Measurements from ENCODE around the gene ABHD8. TPM values are rescaled to one million over a fixed set of nuclear protein-coding genes. Genes with fewer than 3 reads are reported as not detected.

The ABHD8 gene
- total and polyA plus RNA-seq, 2 of the 13 experiments (the other 11 are each of a cell fraction or from before 2014, with no cell fraction given) = 6.3 to 7.2 TPM

DNA sequence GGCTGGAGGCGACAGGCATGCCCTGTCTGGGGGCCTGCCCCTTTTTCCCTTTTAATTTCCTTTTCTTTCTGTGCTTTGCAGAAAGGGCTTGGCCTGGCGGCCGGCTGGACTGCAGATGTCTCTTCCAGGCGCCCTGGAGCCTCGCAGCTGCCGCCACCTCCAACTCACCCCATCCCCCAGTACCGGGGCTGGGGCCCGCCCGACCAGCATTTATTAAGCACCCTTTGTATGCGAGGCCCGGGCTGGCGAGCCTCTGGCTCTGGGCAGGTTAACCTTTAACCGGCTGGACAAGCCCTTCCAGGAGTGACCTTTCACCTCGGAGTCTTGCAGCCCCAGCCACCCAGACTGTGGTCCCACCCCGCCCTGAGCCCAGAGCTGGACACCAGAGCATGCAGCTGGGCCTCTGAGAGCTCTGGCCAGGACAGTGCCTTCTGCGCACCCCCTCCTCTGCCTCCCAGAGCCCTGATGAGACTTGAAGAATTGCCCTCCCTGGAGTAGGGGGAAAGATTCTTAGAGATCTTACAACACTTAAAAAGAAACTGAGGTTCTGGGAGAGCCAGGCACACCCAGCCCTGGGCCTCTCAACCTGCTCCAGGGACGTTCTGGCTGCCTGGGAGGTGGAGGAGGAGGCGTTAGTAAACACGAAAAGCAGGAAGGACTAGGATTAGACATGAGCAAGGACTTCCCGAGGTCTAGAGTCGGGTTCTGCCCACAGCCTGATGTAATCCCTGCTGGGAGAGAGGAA, 56.4 kb downstream of the ABHD8 start (continued):
- peak; percentile 3 for TF ChIP-seq HNRNPLL (IDR thresholded peaks at IDR 0.05; ENCODE audit: low read depth, low read length, poor library complexity, severe bottlenecking)
- TF ChIP-seq, protein P1, sequence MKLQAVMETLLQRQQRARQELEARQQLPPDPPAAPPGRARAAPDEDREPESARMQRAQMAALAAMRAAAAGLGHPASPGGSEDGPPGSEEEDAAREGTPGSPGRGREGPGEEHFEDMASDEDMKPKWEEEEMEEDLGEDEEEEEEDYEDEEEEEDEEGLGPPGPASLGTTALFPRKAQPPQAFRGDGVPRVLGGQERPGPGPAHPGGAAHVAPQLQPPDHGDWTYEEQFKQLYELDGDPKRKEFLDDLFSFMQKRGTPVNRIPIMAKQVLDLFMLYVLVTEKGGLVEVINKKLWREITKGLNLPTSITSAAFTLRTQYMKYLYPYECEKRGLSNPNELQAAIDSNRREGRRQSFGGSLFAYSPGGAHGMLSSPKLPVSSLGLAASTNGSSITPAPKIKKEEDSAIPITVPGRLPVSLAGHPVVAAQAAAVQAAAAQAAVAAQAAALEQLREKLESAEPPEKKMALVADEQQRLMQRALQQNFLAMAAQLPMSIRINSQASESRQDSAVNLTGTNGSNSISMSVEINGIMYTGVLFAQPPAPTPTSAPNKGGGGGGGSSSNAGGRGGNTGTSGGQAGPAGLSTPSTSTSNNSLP (IDR thresholded peaks at IDR 0.05; ENCODE audit: low read depth, low read length) = no peak
- no peak for TF ChIP-seq PHF20 (CRISPR knock-in tag; IDR thresholded peaks at IDR 0.05)
- TF ChIP-seq ZNF720 (CRISPR knock-in tag; IDR thresholded peaks at IDR 0.05) = no peak
- no peak for TF ChIP-seq PRPF4 (IDR thresholded peaks at IDR 0.05; ENCODE audit: low read depth, low read length, poor library complexity, severe bottlenecking)
- TF ChIP-seq ZNF556 (CRISPR knock-in tag; IDR thresholded peaks at IDR 0.05; ENCODE audit: borderline replicate concordance) = peak; percentile 22; the same call in 1 of the 2 replicates
- TF ChIP-seq, protein P2, sequence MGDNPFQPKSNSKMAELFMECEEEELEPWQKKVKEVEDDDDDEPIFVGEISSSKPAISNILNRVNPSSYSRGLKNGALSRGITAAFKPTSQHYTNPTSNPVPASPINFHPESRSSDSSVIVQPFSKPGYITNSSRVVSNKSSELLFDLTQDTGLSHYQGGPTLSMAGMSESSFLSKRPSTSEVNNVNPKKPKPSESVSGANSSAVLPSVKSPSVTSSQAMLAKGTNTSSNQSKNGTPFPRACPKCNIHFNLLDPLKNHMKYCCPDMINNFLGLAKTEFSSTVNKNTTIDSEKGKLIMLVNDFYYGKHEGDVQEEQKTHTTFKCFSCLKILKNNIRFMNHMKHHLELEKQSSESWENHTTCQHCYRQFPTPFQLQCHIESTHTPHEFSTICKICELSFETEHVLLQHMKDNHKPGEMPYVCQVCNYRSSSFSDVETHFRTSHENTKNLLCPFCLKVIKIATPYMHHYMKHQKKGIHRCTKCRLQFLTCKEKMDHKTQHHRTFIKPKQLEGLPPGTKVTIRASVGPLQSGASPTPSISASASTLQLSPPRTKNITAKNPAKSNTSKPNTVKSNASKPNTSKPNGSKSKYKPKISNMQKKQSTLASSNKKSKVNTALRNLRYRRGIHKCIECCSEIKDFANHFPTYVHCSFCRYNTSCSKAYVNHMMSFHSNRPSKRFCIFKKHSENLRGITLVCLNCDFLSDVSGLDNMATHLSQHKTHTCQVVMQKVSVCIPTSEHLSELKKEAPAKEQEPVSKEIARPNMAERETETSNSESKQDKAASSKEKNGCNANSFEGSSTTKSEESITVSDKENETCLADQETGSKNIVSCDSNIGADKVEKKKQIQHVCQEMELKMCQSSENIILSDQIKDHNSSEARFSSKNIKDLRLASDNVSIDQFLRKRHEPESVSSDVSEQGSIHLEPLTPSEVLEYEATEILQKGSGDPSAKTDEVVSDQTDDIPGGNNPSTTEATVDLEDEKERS (CRISPR knock-in tag; IDR thresholded peaks at IDR 0.05) = no peak
- peak; percentile 64 for TF ChIP-seq POLR2AphosphoS5 (IDR thresholded peaks at IDR 0.05; ENCODE audit: low read depth, low read length)
- TF ChIP-seq ZNF441 (CRISPR knock-in tag; IDR thresholded peaks at IDR 0.05; ENCODE audit: borderline replicate concordance) = peak; percentile 20; the same call in 1 of the 2 replicates
- no peak for TF ChIP-seq ZNF879 (CRISPR knock-in tag; IDR thresholded peaks at IDR 0.05)
- TF ChIP-seq, protein P3, sequence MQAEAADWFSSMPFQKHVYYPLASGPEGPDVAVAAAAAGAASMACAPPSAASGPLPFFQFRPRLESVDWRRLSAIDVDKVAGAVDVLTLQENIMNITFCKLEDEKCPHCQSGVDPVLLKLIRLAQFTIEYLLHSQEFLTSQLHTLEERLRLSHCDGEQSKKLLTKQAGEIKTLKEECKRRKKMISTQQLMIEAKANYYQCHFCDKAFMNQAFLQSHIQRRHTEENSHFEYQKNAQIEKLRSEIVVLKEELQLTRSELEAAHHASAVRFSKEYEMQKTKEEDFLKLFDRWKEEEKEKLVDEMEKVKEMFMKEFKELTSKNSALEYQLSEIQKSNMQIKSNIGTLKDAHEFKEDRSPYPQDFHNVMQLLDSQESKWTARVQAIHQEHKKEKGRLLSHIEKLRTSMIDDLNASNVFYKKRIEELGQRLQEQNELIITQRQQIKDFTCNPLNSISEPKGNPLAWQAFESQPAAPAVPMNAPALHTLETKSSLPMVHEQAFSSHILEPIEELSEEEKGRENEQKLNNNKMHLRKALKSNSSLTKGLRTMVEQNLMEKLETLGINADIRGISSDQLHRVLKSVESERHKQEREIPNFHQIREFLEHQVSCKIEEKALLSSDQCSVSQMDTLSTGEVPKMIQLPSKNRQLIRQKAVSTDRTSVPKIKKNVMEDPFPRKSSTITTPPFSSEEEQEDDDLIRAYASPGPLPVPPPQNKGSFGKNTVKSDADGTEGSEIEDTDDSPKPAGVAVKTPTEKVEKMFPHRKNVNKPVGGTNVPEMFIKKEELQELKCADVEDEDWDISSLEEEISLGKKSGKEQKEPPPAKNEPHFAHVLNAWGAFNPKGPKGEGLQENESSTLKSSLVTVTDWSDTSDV (CRISPR knock-in tag; IDR thresholded peaks at IDR 0.05) = no peak
- TF ChIP-seq, protein P4, sequence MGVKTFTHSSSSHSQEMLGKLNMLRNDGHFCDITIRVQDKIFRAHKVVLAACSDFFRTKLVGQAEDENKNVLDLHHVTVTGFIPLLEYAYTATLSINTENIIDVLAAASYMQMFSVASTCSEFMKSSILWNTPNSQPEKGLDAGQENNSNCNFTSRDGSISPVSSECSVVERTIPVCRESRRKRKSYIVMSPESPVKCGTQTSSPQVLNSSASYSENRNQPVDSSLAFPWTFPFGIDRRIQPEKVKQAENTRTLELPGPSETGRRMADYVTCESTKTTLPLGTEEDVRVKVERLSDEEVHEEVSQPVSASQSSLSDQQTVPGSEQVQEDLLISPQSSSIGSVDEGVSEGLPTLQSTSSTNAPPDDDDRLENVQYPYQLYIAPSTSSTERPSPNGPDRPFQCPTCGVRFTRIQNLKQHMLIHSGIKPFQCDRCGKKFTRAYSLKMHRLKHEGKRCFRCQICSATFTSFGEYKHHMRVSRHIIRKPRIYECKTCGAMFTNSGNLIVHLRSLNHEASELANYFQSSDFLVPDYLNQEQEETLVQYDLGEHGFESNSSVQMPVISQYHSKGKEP (CRISPR knock-in tag; IDR thresholded peaks at IDR 0.05) = no peak
- TF ChIP-seq, protein P5, sequence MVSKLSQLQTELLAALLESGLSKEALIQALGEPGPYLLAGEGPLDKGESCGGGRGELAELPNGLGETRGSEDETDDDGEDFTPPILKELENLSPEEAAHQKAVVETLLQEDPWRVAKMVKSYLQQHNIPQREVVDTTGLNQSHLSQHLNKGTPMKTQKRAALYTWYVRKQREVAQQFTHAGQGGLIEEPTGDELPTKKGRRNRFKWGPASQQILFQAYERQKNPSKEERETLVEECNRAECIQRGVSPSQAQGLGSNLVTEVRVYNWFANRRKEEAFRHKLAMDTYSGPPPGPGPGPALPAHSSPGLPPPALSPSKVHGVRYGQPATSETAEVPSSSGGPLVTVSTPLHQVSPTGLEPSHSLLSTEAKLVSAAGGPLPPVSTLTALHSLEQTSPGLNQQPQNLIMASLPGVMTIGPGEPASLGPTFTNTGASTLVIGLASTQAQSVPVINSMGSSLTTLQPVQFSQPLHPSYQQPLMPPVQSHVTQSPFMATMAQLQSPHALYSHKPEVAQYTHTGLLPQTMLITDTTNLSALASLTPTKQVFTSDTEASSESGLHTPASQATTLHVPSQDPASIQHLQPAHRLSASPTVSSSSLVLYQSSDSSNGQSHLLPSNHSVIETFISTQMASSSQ (IDR thresholded peaks at IDR 0.05; ENCODE audit: low read depth) = peak; percentile 69; the same call in 1 of the 2 replicates
- TF ChIP-seq, protein P5 (CRISPR knock-in tag; IDR thresholded peaks at IDR 0.05; ENCODE audit: borderline replicate concordance) = peak; percentile 91; the same call in 1 of the 2 replicates
- TF ChIP-seq ZNF264 (CRISPR knock-in tag; IDR thresholded peaks at IDR 0.05) = 0 out of 2 replicates have a peak, but pooled peaks have one; percentile 35
